Ureter (tissue), 1 donor: Measurements from ENCODE around the gene RCN1. TPM values are rescaled to one million over a fixed set of nuclear protein-coding genes. Genes with fewer than 3 reads are reported as not detected.

Experiments used
- DNase-seq: peaks from one replicate; pipeline ENCODE4 v3.0.0-alpha.2; 2020; ENCODE audit warnings: low spot score
- total RNA-seq: library from RNA; stranded (reverse); gene quantifications from one replicate; pipeline ENCODE4 v1.2.4, GENCODE V29; 2023
- donor health status: DM: yes; HTN: yes; CAD: no.

Gene RCN1
- total RNA-seq, 1 donor from 2014 or later = 159 TPM

DNA sequence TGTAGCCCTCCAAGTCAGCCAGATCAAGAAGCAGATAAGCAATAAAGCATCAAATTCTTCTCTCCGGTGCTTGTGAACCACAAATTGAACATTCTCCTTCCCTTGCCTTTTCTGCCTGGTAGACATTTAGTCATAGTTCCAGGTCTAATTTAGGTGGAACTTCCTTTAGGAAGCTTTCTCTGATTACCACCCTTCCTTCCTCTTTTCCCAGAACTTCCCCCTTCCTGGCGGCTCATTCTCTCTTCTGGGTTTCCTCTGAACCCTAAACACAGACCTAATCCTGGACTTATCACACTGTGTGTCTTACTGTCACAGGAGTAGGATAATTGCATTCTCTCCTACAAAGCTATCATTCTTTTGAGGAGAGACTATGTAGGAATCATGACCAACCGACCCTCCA is 61.9 kb downstream of the RCN1 start:
- no peak for DNase-seq

DNA sequence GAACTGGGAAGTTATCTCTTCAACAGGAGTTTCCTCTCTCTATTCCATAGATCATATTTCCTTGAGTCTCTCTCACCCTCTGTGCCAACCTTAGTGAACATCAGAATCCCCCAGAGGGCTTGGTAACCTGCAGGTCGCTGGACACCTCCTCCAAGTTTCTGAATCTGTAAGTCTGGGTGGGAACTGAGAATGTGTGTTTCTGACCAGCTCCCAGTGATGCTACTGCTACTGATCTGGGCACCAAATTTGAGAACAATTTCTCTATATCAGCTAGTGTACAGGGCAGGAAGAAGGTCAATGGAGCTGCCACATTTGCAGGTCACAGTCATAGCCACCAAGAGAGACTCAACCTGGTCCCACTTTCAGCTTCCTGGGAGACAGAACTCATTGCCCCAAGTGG is 62.9 kb downstream of the RCN1 start:
- no peak for DNase-seq

DNA sequence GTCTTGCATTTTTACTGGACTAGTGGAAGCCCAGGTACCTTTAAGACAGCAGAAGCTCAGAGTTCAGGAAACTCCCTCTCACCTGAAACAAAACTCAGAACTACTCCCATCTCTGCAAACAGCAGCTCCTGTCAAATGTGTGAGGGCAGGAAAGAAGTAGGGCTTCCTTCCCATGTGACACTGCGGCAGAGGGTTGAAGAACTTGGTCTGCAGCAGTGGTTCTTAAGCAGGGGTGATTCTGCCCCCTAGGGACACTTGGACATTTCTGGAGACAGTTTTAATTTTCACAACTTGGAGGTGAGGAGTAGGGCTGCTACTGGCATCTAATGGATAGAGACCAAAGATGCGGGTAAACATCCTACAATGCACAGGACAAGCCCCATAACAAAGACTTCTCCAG is 63.4 kb downstream of the RCN1 start:
- DNase-seq = no peak
